ENCODE results near the gene SCN5A. TPM values are rescaled to one million over a fixed set of nuclear protein-coding genes. Genes with fewer than 3 reads are reported as not detected.
A peak's percentile ranks its signal among the peaks of the same experiment; 100 is the strongest.

SCN5A gene
- total and polyA plus RNA-seq, 2 of the 13 experiments (the other 11 are each of a cell fraction or from before 2014, with no cell fraction given): 0.22 TPM; not detected in 1

- no peak overlapping the region for H3K9ac ChIP-seq (ENCODE audit: insufficient read depth, low read depth, low read length)
- no peaks in the 10 kb centered on the region for H4K20me1 ChIP-seq (ENCODE audit: insufficient read depth, low read length)
- intact Hi-C loops (cut with micrococcal nuclease; ENCODE audit: unreplicated experiment): loop anchor here (1.0 kb wide), 3 partner anchors 130 to 141 kb away; no protein-coding TSS in a partner anchor
- WGBS (ENCODE audit: low lambda C conversion rate): 5% methylated on average over 5 of the region's 5 CpGs
- no peaks in the 10 kb centered on the region for H3K9me3 ChIP-seq (ENCODE audit: low read length)
- no TSS peak for BruUV-seq (replicated peaks)
- peak; percentile 68 for ATAC-seq
- H3K27ac ChIP-seq (ENCODE audit: extremely low read length, insufficient read depth, low read length): no peak overlapping the region
- H3K36me3 ChIP-seq (replicated peaks in 1 of 2; ENCODE audit: control insufficient read depth in 1 of 2, insufficient read depth in 2 of 2, low read length in 2 of 2): peaks cover 3 to 16% of the 10 kb centered on the region in 2 experiments; a peak in 3 of 5 replicates
- POLR2A ChIA-PET: no interaction called here
- H3K4me1 ChIP-seq (ENCODE audit: insufficient read depth, low read length): no peaks in the 10 kb centered on the region
- no peak overlapping the region for H3K4me2 ChIP-seq (ENCODE audit: low read depth, low read length)
- no peak overlapping the region for H2AFZ ChIP-seq (ENCODE audit: low read length)
- no peaks in the 10 kb centered on the region for H3K79me2 ChIP-seq (ENCODE audit: insufficient read depth, low read length)
- CTCF ChIA-PET (ENCODE audit: low intra/inter-chr PET ratio, low total read pairs): interaction anchor here (1.0 to 2.7 kb wide), 7 partner anchors 25 to 510 kb away, joined by 3 to 15 read pairs (median 7); partner anchors contain the start of gene EXOG
- peak; percentile 56 for DNase-seq (ENCODE audit: low spot score)
- H3K4me3 ChIP-seq (replicated peaks in 1 of 3; ENCODE audit: insufficient read depth in 1 of 3, low read depth in 2 of 3, low read length in 3 of 3): no peak overlapping the region
- peak; percentile 87 for FAIRE-seq
- in situ Hi-C loops (cut with HindIII; ENCODE audit: extremely low pct_ligation_motif_present, low pct_unique_long_range_greater_than_20kb): no loop called here
- no peaks in the 10 kb centered on the region for H3K27me3 ChIP-seq (ENCODE audit: control insufficient read depth in 1 of 2, insufficient read depth in 2 of 2, low read length in 2 of 2)
- TF ChIP-seq CTCF (CRISPR knock-in tag; IDR thresholded peaks at IDR 0.05): peak; percentile 87
- TF ChIP-seq HOXA7 (CRISPR knock-in tag; IDR thresholded peaks at IDR 0.05): no peak
- TF ChIP-seq PBX2 (CRISPR knock-in tag; IDR thresholded peaks at IDR 0.05): no peak
- peak; percentile 64 for TF ChIP-seq RAD21 (CRISPR knock-in tag; IDR thresholded peaks at IDR 0.05)
- no peak for TF ChIP-seq ZFYVE20 (CRISPR knock-in tag; IDR thresholded peaks at IDR 0.05; ENCODE audit: borderline replicate concordance, low read depth)
- no peak for TF ChIP-seq TFDP1 (CRISPR knock-in tag; IDR thresholded peaks at IDR 0.05; ENCODE audit: borderline replicate concordance)
- no peak for TF ChIP-seq TRIM24 (CRISPR knock-in tag; IDR thresholded peaks at IDR 0.05)
- peak in 1 of 2 experiments; percentile 37; a peak in 1 of 4 replicates for TF ChIP-seq HMGXB4 (CRISPR knock-in tag; IDR thresholded peaks at IDR 0.05; ENCODE audit: borderline replicate concordance in 1 of 2, low read depth in 1 of 2)
- TF ChIP-seq REST (IDR thresholded peaks at IDR 0.05; ENCODE audit: borderline replicate concordance in 1 of 2, low read depth in 1 of 2, low read length in 2 of 2): no peak
- no peak for TF ChIP-seq PLSCR1 (CRISPR knock-in tag; IDR thresholded peaks at IDR 0.05; ENCODE audit: borderline replicate concordance)
- no peak for TF ChIP-seq LCORL (IDR thresholded peaks at IDR 0.05)
- no peak for TF ChIP-seq LCORL (CRISPR knock-in tag; IDR thresholded peaks at IDR 0.05)
These were observed 128.0 kb downstream of the SCN5A start for GRCh38 chr3:38521391-38521987.
